ENCODE measurements around the gene ZNF174. TPM values are rescaled to one million over a fixed set of nuclear protein-coding genes. Genes with fewer than 3 reads are reported as not detected.

Gene ZNF174
- total RNA-seq = 10 to 100 TPM in 2 of 4 donors, 1 to 10 TPM in 2; 7.9 to 14.8 (median 11.4) TPM

DNA sequence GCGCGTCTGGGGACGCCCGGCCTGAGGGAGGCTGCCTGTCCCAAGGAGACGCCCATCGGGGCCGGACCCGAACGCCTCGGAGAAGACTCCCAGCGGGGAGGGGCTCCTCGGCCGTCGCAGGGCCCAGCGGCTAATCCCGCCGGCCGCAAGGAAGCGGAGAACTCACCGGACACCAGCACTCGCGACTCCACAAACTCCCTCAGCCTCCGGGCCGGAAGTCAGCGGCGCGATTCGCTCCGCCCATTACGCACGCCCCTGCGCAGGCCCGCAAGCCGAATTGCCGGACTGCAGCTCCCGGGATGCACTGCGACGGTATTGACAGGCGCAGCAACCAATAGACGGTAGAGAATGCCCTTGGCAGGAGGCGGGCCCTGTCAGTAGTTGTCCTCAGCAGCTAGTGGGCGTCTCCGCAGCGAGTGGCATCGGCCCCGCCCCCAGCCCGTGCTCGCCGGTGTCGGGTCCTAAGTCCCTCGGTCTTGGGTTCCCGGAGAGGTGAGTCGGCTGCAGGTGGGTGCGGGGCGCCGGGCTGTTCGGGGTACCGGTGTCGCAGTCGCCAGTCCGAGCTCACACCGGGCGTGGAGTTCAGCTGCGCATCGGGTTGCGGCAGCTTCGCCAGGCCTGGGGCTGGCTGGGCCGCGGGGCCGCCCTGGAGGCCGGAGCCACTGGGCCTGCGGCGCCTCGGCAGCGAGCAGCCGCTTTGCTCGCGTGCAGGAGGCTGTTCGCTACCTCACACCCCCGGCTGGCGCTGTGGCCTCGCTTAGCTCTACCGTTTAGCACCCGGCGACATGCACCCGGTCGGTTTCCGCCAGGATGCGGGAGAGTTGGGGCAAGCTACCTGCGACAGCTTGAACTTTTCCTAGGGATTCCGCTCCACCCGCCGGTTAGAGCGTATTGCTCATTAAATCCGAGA, at the start of gene ZNF174, which contains the start of gene ZSCAN32:
Gene ZNF174, plus strand, starts transcription at position 437 of the 910 bp plus-strand sequence. CDS start 790 bp downstream, outside the sequence.
Gene ZSCAN32, minus strand, starts transcription at position 226 of the 910 bp plus-strand sequence. CDS start 3,447 bp downstream, outside the sequence.
- Histone ChIP-seq H3K36me3 (peaks cover 0 to 45% (median 16%) of the 10 kb centered on the region in 4 donors), H3K9me3 (peaks cover 25 to 26% of the 10 kb centered on the region in 2 donors), H3K4me1 (peaks cover 12 to 22% (median 15%) of the 10 kb centered on the region in 4 donors), H3K27ac (peak within 1 kb of the TSS; percentile 88 to 92 (median 90)), H3K27me3 (no peaks in the 10 kb centered on the region), H3K4me3 (peak within 1 kb of the TSS; percentile 70 to 90 (median 80))
- no peak for TF ChIP-seq EP300 (IDR thresholded peaks at IDR 0.05; ENCODE audit: low read depth)
- TF ChIP-seq, protein P1, sequence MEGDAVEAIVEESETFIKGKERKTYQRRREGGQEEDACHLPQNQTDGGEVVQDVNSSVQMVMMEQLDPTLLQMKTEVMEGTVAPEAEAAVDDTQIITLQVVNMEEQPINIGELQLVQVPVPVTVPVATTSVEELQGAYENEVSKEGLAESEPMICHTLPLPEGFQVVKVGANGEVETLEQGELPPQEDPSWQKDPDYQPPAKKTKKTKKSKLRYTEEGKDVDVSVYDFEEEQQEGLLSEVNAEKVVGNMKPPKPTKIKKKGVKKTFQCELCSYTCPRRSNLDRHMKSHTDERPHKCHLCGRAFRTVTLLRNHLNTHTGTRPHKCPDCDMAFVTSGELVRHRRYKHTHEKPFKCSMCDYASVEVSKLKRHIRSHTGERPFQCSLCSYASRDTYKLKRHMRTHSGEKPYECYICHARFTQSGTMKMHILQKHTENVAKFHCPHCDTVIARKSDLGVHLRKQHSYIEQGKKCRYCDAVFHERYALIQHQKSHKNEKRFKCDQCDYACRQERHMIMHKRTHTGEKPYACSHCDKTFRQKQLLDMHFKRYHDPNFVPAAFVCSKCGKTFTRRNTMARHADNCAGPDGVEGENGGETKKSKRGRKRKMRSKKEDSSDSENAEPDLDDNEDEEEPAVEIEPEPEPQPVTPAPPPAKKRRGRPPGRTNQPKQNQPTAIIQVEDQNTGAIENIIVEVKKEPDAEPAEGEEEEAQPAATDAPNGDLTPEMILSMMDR (IDR thresholded peaks at IDR 0.05) = no peak
- peak; percentile 77 for TF ChIP-seq POLR2A (IDR thresholded peaks at IDR 0.05)
- TF ChIP-seq POLR2AphosphoS5 (IDR thresholded peaks at IDR 0.05) = peak; percentile 73 to 85 (median 78)
- WGBS, 2 donors (ENCODE audit: low coverage in 1 of 2) = 0% methylated on average over 3 to 72 of the region's 95 CpGs
- intact Hi-C loops (cut with DNase I; ENCODE audit: low total_unique reads) (loop anchor here (2.0 kb wide), 1 partner anchor 58 kb away; no protein-coding TSS in a partner anchor), in situ Hi-C loops (cut with MboI; ENCODE audit: low pct_ligation_motif_present in 1 of 4, low pct_unique_long_range_greater_than_20kb in 1 of 4, low sequenced_read_pairs in 3 of 4) (loop anchor here in 2 of 4 donors (10.0 to 25.0 kb wide), 2 partner anchors 89 to 106 kb away; partner anchors contain the start of genes TIGD7 (in 1 of the 2) and ZNF75A (in 1 of the 2))
- DNase-seq = peak; percentile 99

DNA sequence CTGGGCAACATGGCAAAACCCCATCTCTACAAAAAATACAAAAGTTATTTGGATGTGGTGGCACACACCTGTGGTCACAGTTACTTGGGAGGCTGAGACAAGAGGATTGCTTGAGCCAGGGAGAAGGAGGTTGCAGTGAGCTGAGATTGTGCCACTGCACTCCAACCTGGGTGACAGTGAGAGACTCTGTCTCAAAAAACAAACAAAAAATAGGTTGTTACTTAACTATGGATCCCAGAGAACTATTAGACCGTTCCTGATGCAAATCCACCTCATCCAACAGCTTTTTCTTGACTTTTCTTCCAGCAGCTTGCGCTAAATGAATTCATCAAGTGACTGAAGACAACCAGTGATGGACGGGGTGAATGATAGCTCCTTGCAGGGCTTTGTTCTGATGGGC, 45.4 kb upstream of the ZNF174 start, which contains the start of gene OR2C1:
Gene OR2C1, plus strand, starts transcription at position 301 of the 400 bp plus-strand sequence. Its CDS starts 52 bp downstream, at position 353.
- DNase-seq = no peak
- in situ Hi-C loops (cut with MboI; ENCODE audit: low pct_ligation_motif_present in 1 of 4, low pct_unique_long_range_greater_than_20kb in 1 of 4, low sequenced_read_pairs in 3 of 4) (no loop called here), intact Hi-C loops (cut with DNase I; ENCODE audit: low total_unique reads) (no loop called here)
- no peaks in the 10 kb centered on the region for H3K4me1 ChIP-seq
- TF ChIP-seq, protein P1 (IDR thresholded peaks at IDR 0.05) = no peak
- TF ChIP-seq POLR2AphosphoS5 (IDR thresholded peaks at IDR 0.05) (no peak), POLR2A (IDR thresholded peaks at IDR 0.05) (no peak), EP300 (IDR thresholded peaks at IDR 0.05; ENCODE audit: low read depth) (no peak)
- WGBS, 2 donors (ENCODE audit: low coverage in 1 of 2) = 70 to 78% methylated on average over 3 of the region's 3 CpGs
- no peak within 1 kb of the TSS for H3K27ac ChIP-seq
- H3K36me3 ChIP-seq = no peaks in the 10 kb centered on the region
- H3K27me3 ChIP-seq = peaks cover under 1% of the 10 kb centered on the region
- no peaks in the 10 kb centered on the region for H3K9me3 ChIP-seq
- H3K4me3 ChIP-seq = no peak within 1 kb of the TSS

DNA sequence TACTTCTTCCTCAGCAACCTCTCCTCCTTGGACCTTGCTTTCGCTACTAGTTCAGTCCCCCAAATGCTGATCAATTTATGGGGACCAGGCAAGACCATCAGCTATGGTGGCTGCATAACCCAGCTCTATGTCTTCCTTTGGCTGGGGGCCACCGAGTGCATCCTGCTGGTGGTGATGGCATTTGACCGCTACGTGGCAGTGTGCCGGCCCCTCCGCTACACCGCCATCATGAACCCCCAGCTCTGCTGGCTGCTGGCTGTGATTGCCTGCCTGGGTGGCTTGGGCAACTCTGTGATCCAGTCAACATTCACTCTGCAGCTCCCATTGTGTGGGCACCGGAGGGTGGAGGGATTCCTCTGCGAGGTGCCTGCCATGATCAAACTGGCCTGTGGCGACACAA, 44.9 kb upstream of the ZNF174 start:
- no peaks in the 10 kb centered on the region for H3K4me1 ChIP-seq
- no peak overlapping the region for H3K27ac ChIP-seq
- WGBS, 2 donors (ENCODE audit: low coverage in 1 of 2) = 92% methylated on average over 10 of the region's 10 CpGs; no CpG with 5 or more reads in 1 of the 2 donors
- no peaks in the 10 kb centered on the region for H3K9me3 ChIP-seq
- intact Hi-C loops (cut with DNase I; ENCODE audit: low total_unique reads) = loop anchor here (2.0 kb wide), 1 partner anchor 55 kb away; no protein-coding TSS in a partner anchor
- in situ Hi-C loops (cut with MboI; ENCODE audit: low pct_ligation_motif_present in 1 of 4, low pct_unique_long_range_greater_than_20kb in 1 of 4, low sequenced_read_pairs in 3 of 4) = no loop called here
- H3K27me3 ChIP-seq = peaks cover 6% of the 10 kb centered on the region
- no peaks in the 10 kb centered on the region for H3K36me3 ChIP-seq
- no peak for DNase-seq
- no peak overlapping the region for H3K4me3 ChIP-seq
- no peak for TF ChIP-seq EP300 (IDR thresholded peaks at IDR 0.05; ENCODE audit: low read depth)
- no peak for TF ChIP-seq POLR2A (IDR thresholded peaks at IDR 0.05)
- TF ChIP-seq, protein P1 (IDR thresholded peaks at IDR 0.05) = no peak
- TF ChIP-seq POLR2AphosphoS5 (IDR thresholded peaks at IDR 0.05) = no peak

DNA sequence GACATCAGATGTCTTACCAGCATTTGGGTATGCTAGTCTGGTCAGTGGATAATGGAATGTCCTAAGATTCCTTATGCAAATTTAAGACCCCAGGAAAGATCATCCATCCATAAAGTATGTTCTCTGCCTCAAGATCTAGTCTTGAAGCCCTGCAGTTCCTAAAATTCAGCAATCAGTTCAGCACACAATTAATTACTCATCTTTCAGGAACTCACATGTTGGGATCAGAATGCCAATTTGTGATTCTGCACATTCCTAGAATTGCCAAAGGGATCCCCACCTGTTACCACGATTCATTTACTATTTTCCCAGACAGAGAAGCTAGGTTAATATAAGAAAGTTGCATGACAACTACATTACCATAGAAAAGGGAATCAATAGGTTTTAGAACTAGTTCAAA, 42.1 kb upstream of the ZNF174 start:
- in situ Hi-C loops (cut with MboI; ENCODE audit: low pct_ligation_motif_present in 1 of 4, low pct_unique_long_range_greater_than_20kb in 1 of 4, low sequenced_read_pairs in 3 of 4) (no loop called here), intact Hi-C loops (cut with DNase I; ENCODE audit: low total_unique reads) (no loop called here)
- H3K9me3 ChIP-seq = peaks cover 0 to 2% of the 10 kb centered on the region in 2 donors
- H3K4me1 ChIP-seq = no peaks in the 10 kb centered on the region
- no peaks in the 10 kb centered on the region for H3K36me3 ChIP-seq
- 0 to 13% methylated on average over 1 of the region's 1 CpG for WGBS, 2 donors (ENCODE audit: low coverage in 1 of 2)
- H3K4me3 ChIP-seq = no peak overlapping the region
- peaks cover 15% of the 10 kb centered on the region for H3K27me3 ChIP-seq
- no peak overlapping the region for H3K27ac ChIP-seq
- DNase-seq = no peak
- TF ChIP-seq POLR2AphosphoS5 (IDR thresholded peaks at IDR 0.05) (no peak), POLR2A (IDR thresholded peaks at IDR 0.05) (no peak), EP300 (IDR thresholded peaks at IDR 0.05; ENCODE audit: low read depth) (no peak)
- TF ChIP-seq, protein P1 (IDR thresholded peaks at IDR 0.05) = no peak
